Endothelial cell of umbilical vein (primary cell): ENCODE results near the gene RBMS1. TPM values are rescaled to one million over a fixed set of nuclear protein-coding genes. Genes with fewer than 3 reads are reported as not detected.

Experiments used
- BruUV-seq: library from RNA; stranded (reverse); fragments of 400-500 nt; replicated peaks from 2 replicates; lab custom pipeline; 2021; lab: Mats Ljungman, UMichigan
- CTCF ChIA-PET: fragments of 300-600, 350-600 bp; sonication (Branson Sonifier 250); formaldehyde crosslinking; loops from one replicate; lab custom pipeline; 2021; ENCODE audit warnings: antibody characterized with exemption, inconsistent platforms; lab: Charles Lee
- POLR2A ChIA-PET: fragments of 300-600, 350-600 bp; sonication (Branson Sonifier 250); formaldehyde crosslinking; loops from one replicate; lab custom pipeline; 2021; ENCODE audit warnings: antibody characterized with exemption, inconsistent platforms; lab: Charles Lee
- DNase-seq: peaks from one replicate; pipeline ENCODE4 v3.0.0-alpha.2; 2011; ENCODE audit warnings: low read depth, low spot score
- FAIRE-seq: peaks from 2 replicates; lab custom pipeline; 2011; peaks lifted over from hg19 to GRCh38; lab: Jason Lieb, UNC
- H2AFZ ChIP-seq: 2 replicates; pipeline ENCODE4 v1.6.0; 2012; ENCODE audit warnings: low read depth, low read length, control low read depth, inconsistent platforms
- H3K27ac ChIP-seq: 2 replicates; pipeline ENCODE4 v1.5.1; 2011; ENCODE audit warnings: low read depth, mild to moderate bottlenecking, control low read depth, low read length, moderate library complexity; ENCODE audit not compliant: insufficient read depth
- H3K27me3 ChIP-seq, 2 experiments: 2 replicates each; pipeline versions ENCODE4 v1.6.0 to v1.6.1; 2011; ENCODE audit warnings: low read length in 2 of 2, mixed read lengths in 1 of 2; ENCODE audit not compliant: control insufficient read depth in 2 of 2, insufficient read depth in 2 of 2
- H3K36me3 ChIP-seq, 2 experiments: 2 replicates in 1 of 2; 3 replicates in 1 of 2; pipeline ENCODE4 v1.5.1; 2011; ENCODE audit warnings: low read length in 2 of 2, mild to moderate bottlenecking in 1 of 2, moderate library complexity in 1 of 2; ENCODE audit not compliant: control insufficient read depth in 2 of 2, insufficient read depth in 2 of 2; ENCODE audit errors: extremely low read depth in 1 of 2
- H3K4me1 ChIP-seq: 3 replicates; pipeline ENCODE4 v1.5.1; 2011; ENCODE audit warnings: mild to moderate bottlenecking, low read length; ENCODE audit not compliant: control insufficient read depth, insufficient read depth; ENCODE audit errors: extremely low read depth
- H3K4me2 ChIP-seq: 2 replicates; pipeline ENCODE4 v1.6.1; 2011; ENCODE audit warnings: low read length, control low read depth, mixed read lengths; ENCODE audit not compliant: insufficient read depth
- H3K4me3 ChIP-seq, 3 experiments: fragments of 200-600 bp in 1 of 3; sonication (generic), shearing (Covaris generic) in 1 of 3; replicated peaks in 1 of 3; 2 replicates each; pipeline ENCODE4 v1.5.1; 2011 to 2016; ENCODE audit warnings: control low read depth in 3 of 3, low read length in 3 of 3, mild to moderate bottlenecking in 2 of 3, inconsistent platforms in 1 of 3, low read depth in 1 of 3, moderate library complexity in 1 of 3; ENCODE audit not compliant: insufficient read depth in 1 of 3
- H3K79me2 ChIP-seq: 2 replicates; pipeline ENCODE4 v1.6.0; 2012; ENCODE audit warnings: low read length, inconsistent platforms; ENCODE audit not compliant: control insufficient read depth, insufficient read depth
- H3K9ac ChIP-seq: replicated peaks from 2 replicates; pipeline ENCODE3; 2011; ENCODE audit warnings: low read length, control low read depth; ENCODE audit not compliant: insufficient read depth; ENCODE audit errors: extremely low read depth
- H3K9me1 ChIP-seq: replicated peaks from 3 replicates; pipeline ENCODE4 v1.6.0; 2011; ENCODE audit warnings: mild to moderate bottlenecking, low read length; ENCODE audit not compliant: control insufficient read depth, insufficient read depth; ENCODE audit errors: extremely low read depth
- H3K9me3 ChIP-seq: replicated peaks from 2 replicates; pipeline ENCODE4 v1.5.1; 2012; ENCODE audit warnings: low read length, inconsistent platforms; ENCODE audit not compliant: control insufficient read depth, insufficient read depth
- H4K20me1 ChIP-seq: replicated peaks from 2 replicates; pipeline ENCODE3; 2011; ENCODE audit warnings: mild to moderate bottlenecking, low read length; ENCODE audit not compliant: control insufficient read depth, insufficient read depth; ENCODE audit errors: extremely low read depth
- EZH2 ChIP-seq: IDR thresholded peaks from 2 replicates; pipeline ENCODE4 v1.6.1; 2012; ENCODE audit warnings: borderline replicate concordance, low read depth, mild to moderate bottlenecking, moderate library complexity, low read length, inconsistent platforms; ENCODE audit not compliant: severe bottlenecking
- FOS ChIP-seq: IDR thresholded peaks from 2 replicates; pipeline ENCODE4 v1.6.1; 2011; ENCODE audit warnings: mild to moderate bottlenecking, low read length, moderate library complexity, borderline replicate concordance; ENCODE audit not compliant: insufficient read depth
- GATA2 ChIP-seq: IDR thresholded peaks from 2 replicates; pipeline ENCODE4 v1.7.0; 2011; ENCODE audit warnings: low read depth, mild to moderate bottlenecking, moderate library complexity, mixed read lengths, low read length; ENCODE audit not compliant: insufficient read length, insufficient read depth
- JUN ChIP-seq: IDR thresholded peaks from 2 replicates; pipeline ENCODE4 v1.6.1; 2011; ENCODE audit warnings: borderline replicate concordance, low read depth; ENCODE audit not compliant: insufficient read length, insufficient read depth
- MYC ChIP-seq: IDR thresholded peaks from one replicate; pipeline ENCODE4 v1.6.1; 2011; ENCODE audit warnings: mild to moderate bottlenecking, low read depth, low read length
- POLR2A ChIP-seq: IDR thresholded peaks from 2 replicates; pipeline ENCODE4 v1.6.1; 2012; ENCODE audit warnings: low read depth, mild to moderate bottlenecking, control low read depth, low read length
- POLR2AphosphoS5 ChIP-seq: IDR thresholded peaks from 2 replicates; pipeline ENCODE4 v1.6.1; 2012; ENCODE audit warnings: low read depth, mild to moderate bottlenecking, control low read depth, low read length, moderate library complexity; ENCODE audit not compliant: insufficient read depth
- dilution Hi-C: fragments of 300-500 bp; cut with MboI; formaldehyde crosslinking; loops from one replicate; pipeline ENCODE4 v1.15.0; 2019; ENCODE audit warnings: low sequenced_read_pairs; ENCODE audit not compliant: extremely low pct_ligation_motif_present
- intact Hi-C: fragments of 100-400 bp; cut with micrococcal nuclease; formaldehyde crosslinking; loops from one replicate; pipeline ENCODE4 v1.10.0; 2022
- polyA plus RNA-seq, 4 experiments: library from polyadenylated mRNA; depleted of rRNA in 3 of 4; stranded (reverse) in 3 of 4; unstranded in 1 of 4; fragments of >200 nt; gene quantifications; 2 replicates each; pipeline versions ENCODE4 v1.2.1 to v1.2.3, GENCODE V29; 2011 to 2012; ENCODE audit warnings: missing spikeins in 1 of 4
- total RNA-seq: library from RNA; stranded (reverse); gene quantifications from 2 replicates; pipeline ENCODE4 v1.2.3, GENCODE V29; 2021
- TF ChIP-seq, protein P1 (sequence below), 2 donors: IDR thresholded peaks; 1 replicate in 1 of 2; 2 replicates in 1 of 2; pipeline ENCODE4 v1.5.1; 2011; ENCODE audit warnings: low read length in 2 of 2, mild to moderate bottlenecking in 2 of 2, moderate library complexity in 2 of 2, control low read depth in 1 of 2, inconsistent platforms in 1 of 2, low read depth in 1 of 2; ENCODE audit not compliant: insufficient read depth in 1 of 2; ENCODE audit errors: extremely low read depth in 1 of 2
- TF ChIP-seq, protein P2 (sequence below): IDR thresholded peaks from 2 replicates; pipeline ENCODE4 v1.6.1; 2011; ENCODE audit not compliant: insufficient read depth, insufficient read length

RBMS1 gene
- total and polyA plus RNA-seq, 2 donors (not counting 3 experiments of a cell fraction or from before 2014, with no cell fraction given) = 60.0 to 93.3 TPM

DNA sequence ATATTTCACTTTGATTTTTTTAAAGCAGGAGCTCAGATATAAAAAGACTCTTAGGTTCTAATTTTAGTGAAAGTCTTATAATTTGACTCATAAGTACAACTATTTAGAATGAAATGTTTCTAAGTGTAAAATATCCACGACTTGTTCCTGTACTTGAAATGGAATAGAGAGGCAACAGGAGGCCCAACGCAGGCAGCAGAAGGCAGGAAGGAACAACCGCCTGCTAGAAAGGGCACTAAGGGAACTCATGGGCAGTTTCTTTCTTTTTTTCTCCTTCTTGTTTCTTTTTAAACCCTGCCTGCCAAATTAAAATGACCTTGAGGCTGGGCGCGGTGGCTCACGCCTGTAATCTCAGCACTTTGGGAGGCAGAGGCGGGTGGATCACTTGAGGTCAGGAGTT is 51.0 kb downstream of the RBMS1 start:
- Histone ChIP-seq H3K27ac (no peak overlapping the region), H3K36me3 (no peaks in the 10 kb centered on the region), H2AFZ (no peak overlapping the region), H3K9ac (no peak overlapping the region), H4K20me1 (peaks cover 2% of the 10 kb centered on the region), H3K4me2 (no peak overlapping the region), H3K4me1 (no peaks in the 10 kb centered on the region), H3K27me3 (no peaks in the 10 kb centered on the region), H3K4me3 (no peak overlapping the region), H3K79me2 (peaks cover 43% of the 10 kb centered on the region), H3K9me3 (no peaks in the 10 kb centered on the region), H3K9me1 (no peaks in the 10 kb centered on the region)
- FAIRE-seq (no peak), DNase-seq (no peak)
- intact Hi-C loops (no loop called here), dilution Hi-C loops (no loop called here)
- ChIA-PET CTCF (interaction anchor here (2.2 kb wide), 1 partner anchor 9 kb away, joined by 6 read pairs; no protein-coding TSS in a partner anchor), POLR2A (no interaction called here)
- BruUV-seq = no TSS peak
- TF ChIP-seq EZH2 (no peak), FOS (no peak), POLR2AphosphoS5 (no peak)
- TF ChIP-seq, protein P1, sequence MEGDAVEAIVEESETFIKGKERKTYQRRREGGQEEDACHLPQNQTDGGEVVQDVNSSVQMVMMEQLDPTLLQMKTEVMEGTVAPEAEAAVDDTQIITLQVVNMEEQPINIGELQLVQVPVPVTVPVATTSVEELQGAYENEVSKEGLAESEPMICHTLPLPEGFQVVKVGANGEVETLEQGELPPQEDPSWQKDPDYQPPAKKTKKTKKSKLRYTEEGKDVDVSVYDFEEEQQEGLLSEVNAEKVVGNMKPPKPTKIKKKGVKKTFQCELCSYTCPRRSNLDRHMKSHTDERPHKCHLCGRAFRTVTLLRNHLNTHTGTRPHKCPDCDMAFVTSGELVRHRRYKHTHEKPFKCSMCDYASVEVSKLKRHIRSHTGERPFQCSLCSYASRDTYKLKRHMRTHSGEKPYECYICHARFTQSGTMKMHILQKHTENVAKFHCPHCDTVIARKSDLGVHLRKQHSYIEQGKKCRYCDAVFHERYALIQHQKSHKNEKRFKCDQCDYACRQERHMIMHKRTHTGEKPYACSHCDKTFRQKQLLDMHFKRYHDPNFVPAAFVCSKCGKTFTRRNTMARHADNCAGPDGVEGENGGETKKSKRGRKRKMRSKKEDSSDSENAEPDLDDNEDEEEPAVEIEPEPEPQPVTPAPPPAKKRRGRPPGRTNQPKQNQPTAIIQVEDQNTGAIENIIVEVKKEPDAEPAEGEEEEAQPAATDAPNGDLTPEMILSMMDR (IDR thresholded peaks at IDR 0.05; ENCODE audit: extremely low read depth in 1 of 2, insufficient read depth in 1 of 2, low read depth in 1 of 2, low read length in 2 of 2) = no peak

DNA sequence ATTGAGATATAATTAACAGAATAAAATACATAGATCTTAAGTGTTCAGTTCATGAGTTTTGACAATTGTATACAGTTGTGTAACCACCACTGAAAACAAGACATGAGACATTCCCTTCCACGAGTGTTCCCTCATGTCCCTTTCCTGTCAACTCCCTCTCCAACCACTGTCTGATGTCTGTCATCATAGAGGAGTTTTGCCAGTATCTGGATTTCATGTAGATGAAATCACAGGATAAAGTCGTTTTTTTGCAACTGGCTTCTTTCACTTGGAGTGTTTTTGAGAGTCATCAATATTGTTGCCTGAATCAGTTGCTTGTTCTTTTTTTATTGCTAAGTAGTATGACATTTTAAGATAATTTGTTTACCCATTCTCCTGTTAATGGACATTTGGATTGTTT is 52.7 kb downstream of the RBMS1 start:
- H3K9me1 ChIP-seq = no peaks in the 10 kb centered on the region
- DNase-seq = no peak
- dilution Hi-C loops (no loop called here), intact Hi-C loops (no loop called here)
- H3K27ac ChIP-seq = no peak overlapping the region
- no peak overlapping the region for H3K4me2 ChIP-seq
- H3K79me2 ChIP-seq = peaks cover 40% of the 10 kb centered on the region
- ChIA-PET CTCF (no interaction called here), POLR2A (no interaction called here)
- H2AFZ ChIP-seq = no peak overlapping the region
- TF ChIP-seq, protein P1 (IDR thresholded peaks at IDR 0.05; ENCODE audit: extremely low read depth in 1 of 2, insufficient read depth in 1 of 2, low read depth in 1 of 2, low read length in 2 of 2) = no peak
- TF ChIP-seq POLR2AphosphoS5 (no peak), FOS (no peak), JUN (no peak), GATA2 (no peak), POLR2A (no peak), MYC (no peak), EZH2 (no peak)
- TF ChIP-seq, protein P2, sequence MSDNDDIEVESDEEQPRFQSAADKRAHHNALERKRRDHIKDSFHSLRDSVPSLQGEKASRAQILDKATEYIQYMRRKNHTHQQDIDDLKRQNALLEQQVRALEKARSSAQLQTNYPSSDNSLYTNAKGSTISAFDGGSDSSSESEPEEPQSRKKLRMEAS = no peak
- no peaks in the 10 kb centered on the region for H3K36me3 ChIP-seq
- no peaks in the 10 kb centered on the region for H3K4me1 ChIP-seq
- H3K9me3 ChIP-seq = no peaks in the 10 kb centered on the region
- peak; percentile 47 for FAIRE-seq
- H3K27me3 ChIP-seq = no peaks in the 10 kb centered on the region
- no TSS peak for BruUV-seq
- H3K4me3 ChIP-seq = no peak overlapping the region
- no peaks in the 10 kb centered on the region for H4K20me1 ChIP-seq
- no peak overlapping the region for H3K9ac ChIP-seq
